GM20000 (cell line): ENCODE measurements around the gene OSGIN1.

Experiments used
- DNase-seq: peaks from one replicate; pipeline ENCODE4 v3.0.0; 2012; ENCODE audit warnings: low spot score
- TF ChIP-seq, protein P1 (sequence below): IDR thresholded peaks from 2 replicates; pipeline ENCODE4 v1.5.1; 2012; ENCODE audit warnings: mild to moderate bottlenecking, control low read depth; ENCODE audit errors: extremely low read depth, missing control alignments

Gene OSGIN1

DNA sequence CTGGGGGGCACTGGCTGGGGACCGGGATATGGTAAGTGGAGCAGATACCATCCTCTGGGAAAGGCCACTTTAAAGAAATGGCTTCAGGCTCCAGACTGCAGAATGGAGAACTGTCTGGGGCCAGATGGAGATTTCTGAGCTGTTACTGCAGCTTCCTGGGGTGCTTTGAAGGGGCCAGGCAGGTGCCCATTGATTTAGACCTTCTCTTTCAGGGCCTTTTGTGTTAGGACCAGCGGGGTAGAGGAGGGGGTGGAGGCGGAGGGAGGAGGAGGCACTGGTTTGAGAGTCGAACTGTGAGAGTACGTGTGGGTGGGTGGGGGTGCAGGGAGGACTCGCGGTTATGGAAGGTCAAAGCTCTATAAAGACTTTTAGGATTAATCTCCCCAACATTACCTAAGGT is 26.4 kb downstream of the OSGIN1 start:
- TF ChIP-seq, protein P1, sequence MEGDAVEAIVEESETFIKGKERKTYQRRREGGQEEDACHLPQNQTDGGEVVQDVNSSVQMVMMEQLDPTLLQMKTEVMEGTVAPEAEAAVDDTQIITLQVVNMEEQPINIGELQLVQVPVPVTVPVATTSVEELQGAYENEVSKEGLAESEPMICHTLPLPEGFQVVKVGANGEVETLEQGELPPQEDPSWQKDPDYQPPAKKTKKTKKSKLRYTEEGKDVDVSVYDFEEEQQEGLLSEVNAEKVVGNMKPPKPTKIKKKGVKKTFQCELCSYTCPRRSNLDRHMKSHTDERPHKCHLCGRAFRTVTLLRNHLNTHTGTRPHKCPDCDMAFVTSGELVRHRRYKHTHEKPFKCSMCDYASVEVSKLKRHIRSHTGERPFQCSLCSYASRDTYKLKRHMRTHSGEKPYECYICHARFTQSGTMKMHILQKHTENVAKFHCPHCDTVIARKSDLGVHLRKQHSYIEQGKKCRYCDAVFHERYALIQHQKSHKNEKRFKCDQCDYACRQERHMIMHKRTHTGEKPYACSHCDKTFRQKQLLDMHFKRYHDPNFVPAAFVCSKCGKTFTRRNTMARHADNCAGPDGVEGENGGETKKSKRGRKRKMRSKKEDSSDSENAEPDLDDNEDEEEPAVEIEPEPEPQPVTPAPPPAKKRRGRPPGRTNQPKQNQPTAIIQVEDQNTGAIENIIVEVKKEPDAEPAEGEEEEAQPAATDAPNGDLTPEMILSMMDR, result no peak
- DNase-seq, result no peak

DNA sequence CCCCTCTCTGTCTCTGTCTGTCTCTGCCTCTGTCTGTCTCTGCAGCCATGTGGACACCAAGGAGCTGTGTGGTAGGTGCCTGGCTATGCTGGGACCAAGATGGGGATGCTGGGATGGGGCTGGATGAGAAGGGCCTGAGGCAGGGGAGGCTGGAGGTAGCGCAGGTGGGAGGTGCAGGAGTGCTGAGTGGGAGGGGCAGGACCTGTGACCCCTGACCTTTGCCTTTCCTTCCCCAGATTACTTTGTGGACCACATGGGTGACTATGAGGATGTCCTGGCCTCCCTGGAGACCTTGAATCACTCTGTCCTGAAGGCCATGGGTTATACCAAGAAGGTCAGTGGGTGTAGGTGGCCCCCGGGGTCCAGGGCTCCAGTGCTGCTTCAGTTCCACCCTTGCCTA is 27.8 kb downstream of the OSGIN1 start:
- TF ChIP-seq, protein P1, result no peak
- no peak for DNase-seq

DNA sequence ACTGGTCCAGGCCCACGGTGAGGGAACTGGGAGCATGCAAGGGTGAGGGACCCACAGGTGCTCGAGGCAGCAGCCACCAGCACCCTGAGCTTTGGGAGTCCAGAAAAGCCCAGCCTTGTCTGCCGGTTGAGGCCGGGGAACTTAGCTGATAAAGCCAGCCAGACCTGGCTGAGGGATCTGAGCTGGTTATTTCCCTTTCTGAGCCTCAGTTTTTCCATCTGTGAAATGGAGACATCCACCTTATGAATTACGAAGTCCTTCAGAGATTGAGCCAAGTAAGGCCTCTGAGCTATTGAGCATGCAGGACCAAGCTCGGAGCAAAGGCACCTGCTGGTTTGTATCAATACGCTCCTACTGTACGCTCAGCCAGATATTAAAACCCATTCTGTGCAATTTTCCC is 28.8 kb downstream of the OSGIN1 start:
- DNase-seq, result no peak
- TF ChIP-seq, protein P1, result no peak

DNA sequence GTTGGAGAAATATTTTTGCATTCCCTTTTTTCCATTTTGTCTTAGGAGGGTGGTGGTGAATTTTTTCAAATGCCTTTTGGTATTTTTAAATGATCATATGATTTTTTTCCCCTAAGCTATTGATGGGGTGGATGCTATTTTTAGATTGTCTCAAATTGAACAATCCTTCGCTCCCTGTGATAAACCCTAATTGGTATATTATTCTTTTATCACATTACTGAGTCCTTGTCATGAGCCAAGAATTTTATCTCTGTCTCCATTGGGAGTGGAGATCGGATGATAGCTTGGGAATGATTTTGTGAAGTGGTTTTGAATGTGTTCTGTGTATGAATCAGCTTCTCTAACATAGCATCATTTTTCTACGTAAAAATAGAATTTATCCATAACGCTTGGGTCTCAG is 30.5 kb downstream of the OSGIN1 start:
- TF ChIP-seq, protein P1, result no peak
- no peak for DNase-seq

DNA sequence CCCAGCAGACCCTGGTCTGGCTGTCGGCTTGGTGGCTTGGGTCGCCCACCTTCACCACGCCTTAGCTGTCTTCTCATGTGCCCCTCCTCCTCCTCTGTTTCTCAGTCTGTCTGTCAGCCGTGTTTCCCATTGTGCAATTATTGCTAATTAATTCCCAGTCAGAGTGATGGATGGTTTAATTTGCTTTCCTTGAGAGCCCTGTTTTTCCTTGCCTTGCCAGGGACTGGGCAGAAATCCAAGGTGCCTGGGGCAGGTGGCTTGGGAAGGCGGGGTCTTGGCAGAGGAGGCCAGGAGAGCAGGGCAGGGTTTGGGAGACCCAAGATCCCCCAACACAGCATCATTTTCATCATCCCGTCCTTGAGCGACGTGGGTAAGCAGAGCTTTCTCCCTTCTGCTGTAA is 36.3 kb downstream of the OSGIN1 start:
- TF ChIP-seq, protein P1, result no peak
- no peak for DNase-seq

DNA sequence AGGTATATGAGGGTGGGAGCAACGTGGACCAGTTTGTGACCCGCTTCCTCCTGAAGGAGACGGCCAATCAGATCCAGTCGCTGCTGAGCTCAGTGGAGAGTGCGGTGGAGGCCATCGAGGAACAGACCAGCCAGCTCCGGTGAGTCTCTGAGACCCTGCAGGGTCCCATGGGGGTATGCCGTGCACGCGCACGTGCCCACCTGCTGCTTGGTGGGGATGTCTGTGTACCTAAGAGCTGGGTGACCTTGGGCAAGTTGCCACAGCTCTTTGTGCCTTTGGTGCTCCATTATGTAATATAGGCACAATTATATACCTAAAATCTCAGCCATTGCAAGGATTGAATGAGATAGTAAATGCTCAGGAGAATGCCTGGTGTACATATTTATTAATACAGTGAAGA is 37.5 kb downstream of the OSGIN1 start:
- TF ChIP-seq, protein P1, result no peak
- DNase-seq, result no peak

DNA sequence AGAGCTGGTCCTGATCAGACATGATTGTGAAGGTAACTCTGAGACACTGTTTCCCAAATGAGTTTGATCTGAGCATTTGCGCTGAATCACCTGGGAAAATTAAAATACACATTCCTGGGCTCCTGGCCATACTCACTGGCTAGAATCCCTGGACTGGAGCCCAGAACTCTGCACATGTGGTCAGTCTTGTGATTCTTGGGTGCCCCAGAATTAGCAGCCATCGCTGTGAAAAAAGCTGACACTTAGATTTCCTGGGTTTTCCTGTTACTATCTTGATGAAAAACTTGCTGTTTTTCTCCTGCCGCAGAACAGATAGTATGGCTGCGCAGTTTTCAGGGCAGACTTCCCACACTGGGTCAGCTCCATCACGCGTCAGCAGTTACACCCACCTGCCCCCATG is 39.6 kb downstream of the OSGIN1 start:
- no peak for DNase-seq
- TF ChIP-seq, protein P1, result no peak
